Neural progenitor cell (in vitro differentiated cells): ENCODE results near the gene KRT8. TPM values are rescaled to one million over a fixed set of nuclear protein-coding genes. Genes with fewer than 3 reads are reported as not detected.

Experiments used
- DNase-seq: peaks from one replicate; pipeline ENCODE4 v3.0.0-alpha.2; 2016; ENCODE audit warnings: low spot score
- H2AFZ ChIP-seq: fragments of 200-600 bp; sonication (generic); replicated peaks from 2 replicates; pipeline ENCODE4 v1.6.1; 2016; ENCODE audit warnings: antibody characterized with exemption
- H3F3A ChIP-seq: fragments of 200-600 bp; sonication (generic); 2 replicates; pipeline ENCODE4 v1.6.1; 2016; ENCODE audit warnings: antibody characterized with exemption, low read depth
- H3K27ac ChIP-seq: fragments of 200-600 bp; sonication (generic); 2 replicates; pipeline ENCODE4 v1.5.1; 2016; ENCODE audit warnings: mild to moderate bottlenecking
- H3K27me3 ChIP-seq: fragments of 200-600 bp; sonication (generic); 2 replicates; pipeline ENCODE4 v1.6.1; 2016; ENCODE audit warnings: mild to moderate bottlenecking, moderate library complexity
- H3K36me3 ChIP-seq: fragments of 200-600 bp; sonication (generic); 2 replicates; pipeline ENCODE4 v1.5.1; 2016
- H3K4me1 ChIP-seq: fragments of 200-600 bp; sonication (generic); 2 replicates; pipeline ENCODE4 v1.6.1; 2016; ENCODE audit warnings: mixed run types
- H3K4me2 ChIP-seq: fragments of 200-600 bp; sonication (generic); 2 replicates; pipeline ENCODE4 v1.6.1; 2016
- H3K4me3 ChIP-seq: fragments of 200-600 bp; sonication (generic); 2 replicates; pipeline ENCODE4 v1.5.1; 2016
- H3K79me2 ChIP-seq: fragments of 200-600 bp; sonication (generic); 2 replicates; pipeline ENCODE4 v1.6.1; 2016; ENCODE audit warnings: low read depth
- H3K9ac ChIP-seq: fragments of 200-600 bp; sonication (generic); 2 replicates; pipeline ENCODE4 v1.6.1; 2016
- H3K9me3 ChIP-seq: fragments of 200-600 bp; sonication (generic); 2 replicates; pipeline ENCODE4 v1.5.1; 2016; ENCODE audit warnings: low read depth
- H4K20me1 ChIP-seq: fragments of 200-600 bp; sonication (generic); 2 replicates; pipeline ENCODE4 v1.6.1; 2016; ENCODE audit warnings: low read depth
- H3K27ac Mint-ChIP-seq: 3 replicates; pipeline ENCODE4 v1.8.0; 2021; ENCODE audit warnings: mixed read lengths
- H3K27me3 Mint-ChIP-seq: 2 replicates; pipeline ENCODE4 v1.8.0; 2022; ENCODE audit warnings: low read depth, mild to moderate bottlenecking, inconsistent platforms, moderate library complexity, mixed read lengths; ENCODE audit not compliant: insufficient read depth
- H3K36me3 Mint-ChIP-seq: 3 replicates; pipeline ENCODE4 v1.8.0; 2021; ENCODE audit warnings: mixed read lengths
- H3K4me1 Mint-ChIP-seq: 3 replicates; pipeline ENCODE4 v1.8.0; 2021; ENCODE audit warnings: mixed read lengths
- H3K4me3 Mint-ChIP-seq: 3 replicates; pipeline ENCODE4 v1.8.0; 2021; ENCODE audit warnings: mild to moderate bottlenecking, moderate library complexity, mixed read lengths
- H3K9me3 Mint-ChIP-seq: 3 replicates; pipeline ENCODE4 v1.8.0; 2020; ENCODE audit warnings: mixed read lengths
- CTCF ChIP-seq: fragments of 200-600 bp; sonication (generic); IDR thresholded peaks from 2 replicates; pipeline ENCODE4 v1.5.1; 2017; ENCODE audit warnings: antibody characterized with exemption, mild to moderate bottlenecking
- EZH2 ChIP-seq: fragments of 200-600 bp; sonication (generic); IDR thresholded peaks from 2 replicates; pipeline ENCODE4 v1.6.1; 2017; ENCODE audit warnings: antibody characterized with exemption, mild to moderate bottlenecking, moderate library complexity
- EZH2phosphoT487 ChIP-seq: fragments of 200-600 bp; sonication (generic); IDR thresholded peaks from 2 replicates; pipeline ENCODE4 v1.6.1; 2017; ENCODE audit warnings: antibody characterized with exemption
- total RNA-seq: library from RNA; depleted of rRNA; stranded (reverse); fragments of >200 nt; gene quantifications from 2 replicates; pipeline ENCODE4 v1.2.3, GENCODE V29; 2015; ENCODE audit warnings: low replicate concordance

Gene KRT8
- total RNA-seq, 1 donor from 2014 or later, result 168 TPM

DNA sequence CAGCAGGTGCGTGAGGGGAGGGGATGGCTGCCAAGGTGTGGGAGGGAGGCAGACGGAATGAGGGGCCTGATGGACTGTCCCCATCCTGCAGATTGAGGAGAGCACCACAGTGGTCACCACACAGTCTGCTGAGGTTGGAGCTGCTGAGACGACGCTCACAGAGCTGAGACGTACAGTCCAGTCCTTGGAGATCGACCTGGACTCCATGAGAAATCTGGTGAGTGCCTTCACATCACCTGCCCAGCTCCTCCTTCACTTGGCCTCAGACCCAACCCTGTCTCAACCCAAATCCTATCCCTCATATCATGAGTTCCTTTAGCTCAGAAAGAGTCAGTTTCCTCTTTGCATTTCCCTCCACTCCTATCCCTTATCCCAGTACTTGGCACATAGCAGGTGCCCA lies 46.8 kb upstream of the KRT8 start:
- peaks cover 14% of the 10 kb centered on the region for H3K4me1 ChIP-seq
- no peak overlapping the region for H3K4me3 ChIP-seq
- H3K27me3 Mint-ChIP-seq, result peaks cover 15% of the 10 kb centered on the region
- peaks cover 30% of the 10 kb centered on the region for H3F3A ChIP-seq
- no peak overlapping the region for H3K27ac Mint-ChIP-seq
- H3K9me3 Mint-ChIP-seq, result no peaks in the 10 kb centered on the region
- H3K4me3 Mint-ChIP-seq, result no peak overlapping the region
- H2AFZ ChIP-seq, result no peak overlapping the region
- no peak overlapping the region for H3K27ac ChIP-seq
- H4K20me1 ChIP-seq, result no peaks in the 10 kb centered on the region
- no peaks in the 10 kb centered on the region for H3K9me3 ChIP-seq
- peaks cover 17% of the 10 kb centered on the region for H3K79me2 ChIP-seq
- peaks cover 6% of the 10 kb centered on the region for H3K36me3 Mint-ChIP-seq
- DNase-seq, result no peak
- no peak overlapping the region for H3K9ac ChIP-seq
- no peak overlapping the region for H3K4me2 ChIP-seq
- H3K36me3 ChIP-seq, result no peaks in the 10 kb centered on the region
- TF ChIP-seq CTCF, result no peak
- no peak for TF ChIP-seq EZH2phosphoT487
- no peak for TF ChIP-seq EZH2
- H3K27me3 ChIP-seq, result no peaks in the 10 kb centered on the region
- peaks cover 17% of the 10 kb centered on the region for H3K4me1 Mint-ChIP-seq

DNA sequence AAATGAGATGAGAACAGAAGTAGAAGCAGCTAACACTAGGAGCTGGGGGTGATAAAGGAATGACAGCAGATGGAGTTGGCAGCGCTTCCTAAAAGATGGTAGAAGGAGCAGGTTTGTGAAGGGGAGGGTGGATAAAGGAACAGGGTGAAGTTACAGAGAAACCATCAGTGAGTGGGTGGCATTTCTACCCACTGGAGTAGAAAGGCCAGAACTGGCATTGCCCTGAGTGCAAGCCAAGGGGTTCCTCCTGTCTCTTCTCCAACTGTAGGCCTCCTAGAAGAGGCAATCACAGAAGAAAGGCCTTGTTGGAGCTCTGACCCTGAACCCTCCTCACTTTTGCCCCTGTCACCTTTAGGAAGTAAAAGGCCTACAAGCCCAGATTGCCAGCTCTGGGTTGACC lies 46.2 kb upstream of the KRT8 start:
- H3K4me1 Mint-ChIP-seq, result peaks cover 20% of the 10 kb centered on the region

GRCh38 chr12:52950553-52950952 lies 45.7 kb upstream of the KRT8 start:
- H3K4me1 ChIP-seq, result peaks cover 25% of the 10 kb centered on the region
- no peaks in the 10 kb centered on the region for H3K9me3 Mint-ChIP-seq
- no peak for DNase-seq
- no peaks in the 10 kb centered on the region for H3K9me3 ChIP-seq
- peak overlapping the region; percentile 82 for H3K4me2 ChIP-seq
- no peak overlapping the region for H3K27ac Mint-ChIP-seq
- TF ChIP-seq CTCF (no peak), EZH2phosphoT487 (no peak), EZH2 (no peak)
- H2AFZ ChIP-seq, result no peak overlapping the region
- H3K4me3 ChIP-seq, result no peak overlapping the region
- H3K27me3 ChIP-seq, result no peaks in the 10 kb centered on the region
- peaks cover 14% of the 10 kb centered on the region for H3K27me3 Mint-ChIP-seq
- H4K20me1 ChIP-seq, result no peaks in the 10 kb centered on the region
- no peak overlapping the region for H3K9ac ChIP-seq
- no peak overlapping the region for H3K27ac ChIP-seq
- peaks cover 6% of the 10 kb centered on the region for H3K36me3 Mint-ChIP-seq
- H3K4me3 Mint-ChIP-seq, result peak overlapping the region; percentile 85
- peaks cover 38% of the 10 kb centered on the region for H3F3A ChIP-seq
- no peaks in the 10 kb centered on the region for H3K36me3 ChIP-seq
- peaks cover 26% of the 10 kb centered on the region for H3K4me1 Mint-ChIP-seq
- peaks cover 17% of the 10 kb centered on the region for H3K79me2 ChIP-seq

More for the DNA sequence above, 46.2 kb upstream of the KRT8 start:
- no peak overlapping the region for H3K9ac ChIP-seq
- peaks cover 32% of the 10 kb centered on the region for H3F3A ChIP-seq
- H3K79me2 ChIP-seq, result peaks cover 17% of the 10 kb centered on the region
- H3K36me3 ChIP-seq, result no peaks in the 10 kb centered on the region
- H3K4me3 Mint-ChIP-seq, result no peak overlapping the region
- H3K27ac ChIP-seq, result no peak overlapping the region
- TF ChIP-seq EZH2phosphoT487, result no peak
- no peak for TF ChIP-seq CTCF
- no peak for TF ChIP-seq EZH2
- no peak overlapping the region for H3K4me3 ChIP-seq
- DNase-seq, result no peak
- H3K27ac Mint-ChIP-seq, result peak overlapping the region; percentile 5
- H3K27me3 ChIP-seq, result no peaks in the 10 kb centered on the region
- H2AFZ ChIP-seq, result no peak overlapping the region
- H3K27me3 Mint-ChIP-seq, result peaks cover 15% of the 10 kb centered on the region
- no peaks in the 10 kb centered on the region for H3K9me3 ChIP-seq
- H3K4me1 ChIP-seq, result peaks cover 19% of the 10 kb centered on the region
- H3K36me3 Mint-ChIP-seq, result peaks cover 6% of the 10 kb centered on the region
- no peaks in the 10 kb centered on the region for H4K20me1 ChIP-seq
- no peak overlapping the region for H3K4me2 ChIP-seq
- H3K9me3 Mint-ChIP-seq, result no peaks in the 10 kb centered on the region
